ENCODE results near the gene GRB2.
A peak's percentile ranks its signal among the peaks of the same experiment; 100 is the strongest.

The GRB2 gene

GRCh38 chr17:75301502-75302206 is 103.8 kb downstream of the GRB2 start:
- TF ChIP-seq EP300 (IDR thresholded peaks at IDR 0.05; ENCODE audit: borderline replicate concordance) (no peak), RAD21 (IDR thresholded peaks at IDR 0.05; ENCODE audit: low read depth) (no peak), USF1 (IDR thresholded peaks at IDR 0.05) (0 out of 2 replicates have a peak, but pooled peaks have one; percentile 26)

DNA sequence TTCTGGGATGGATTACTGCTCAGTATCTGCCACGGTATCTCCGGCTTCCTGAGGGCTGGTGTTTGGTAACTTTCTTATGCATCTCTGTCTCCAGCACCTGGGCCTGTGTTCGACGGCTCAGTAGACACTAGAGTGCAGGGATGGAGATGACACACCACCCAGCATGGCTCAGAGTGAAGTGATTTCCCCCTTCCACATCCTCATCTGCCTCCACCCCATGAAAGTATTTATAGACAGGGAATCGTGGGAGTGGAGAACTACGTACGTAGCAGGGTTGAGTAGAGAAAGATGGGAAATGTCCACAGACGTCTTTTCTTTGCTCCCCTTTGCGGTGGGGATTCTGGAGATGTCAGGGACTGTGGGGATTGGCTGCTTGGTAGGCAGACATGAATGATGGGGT is 104.4 kb downstream of the GRB2 start:
- no peak for TF ChIP-seq CREB1 (IDR thresholded peaks at IDR 0.05; ENCODE audit: low read depth)
- TF ChIP-seq NFIC (IDR thresholded peaks at IDR 0.05): no peak
- TF ChIP-seq REST (IDR thresholded peaks at IDR 0.05; ENCODE audit: low read depth): no peak
- no peak for TF ChIP-seq EP300 (IDR thresholded peaks at IDR 0.05; ENCODE audit: borderline replicate concordance)
- no peak for TF ChIP-seq FOXM1 (IDR thresholded peaks at IDR 0.05; ENCODE audit: borderline replicate concordance, low read depth)
- no peak for TF ChIP-seq RAD21 (IDR thresholded peaks at IDR 0.05; ENCODE audit: low read depth)

DNA sequence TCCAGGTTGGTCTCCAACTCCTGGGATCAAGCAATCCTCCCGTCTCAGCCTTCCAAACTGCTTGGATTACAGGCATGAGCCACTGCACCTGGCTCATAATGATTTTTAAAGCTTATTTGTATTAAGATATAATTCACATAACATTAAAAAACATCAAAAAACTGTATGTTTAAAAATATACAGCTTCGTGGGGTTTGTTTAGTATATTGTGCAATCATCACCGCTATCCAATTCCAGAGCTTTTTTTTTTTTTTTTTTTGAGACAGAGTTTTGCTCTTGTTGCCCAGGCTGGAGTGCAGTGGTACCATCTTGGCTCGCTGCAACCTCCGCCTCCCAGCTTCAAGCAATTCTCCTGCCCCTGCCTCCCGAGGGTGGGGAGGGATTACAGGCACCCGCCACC is 105.2 kb downstream of the GRB2 start:
- TF ChIP-seq ZBTB7A (IDR thresholded peaks at IDR 0.05; ENCODE audit: low read depth): no peak
- TF ChIP-seq CREB1 (IDR thresholded peaks at IDR 0.05; ENCODE audit: low read depth): no peak
- TF ChIP-seq NFIC (IDR thresholded peaks at IDR 0.05): no peak
- TF ChIP-seq REST (IDR thresholded peaks at IDR 0.05; ENCODE audit: low read depth): no peak
- no peak for TF ChIP-seq TCF12 (IDR thresholded peaks at IDR 0.05; ENCODE audit: low read depth)
- TF ChIP-seq EGR1 (IDR thresholded peaks at IDR 0.05): no peak
- no peak; the same call in 1 of the 2 replicates for TF ChIP-seq CEBPB (IDR thresholded peaks at IDR 0.05)
- TF ChIP-seq FOXM1 (IDR thresholded peaks at IDR 0.05; ENCODE audit: borderline replicate concordance, low read depth): no peak
- TF ChIP-seq EP300 (IDR thresholded peaks at IDR 0.05; ENCODE audit: borderline replicate concordance): no peak

- TF ChIP-seq TEAD4 (IDR thresholded peaks at IDR 0.05) (no peak), EP300 (IDR thresholded peaks at IDR 0.05; ENCODE audit: borderline replicate concordance) (no peak), USF1 (IDR thresholded peaks at IDR 0.05) (no peak)
Observed at GRCh38 chr17:75295201-75296158, 110.0 kb downstream of the GRB2 start.

DNA sequence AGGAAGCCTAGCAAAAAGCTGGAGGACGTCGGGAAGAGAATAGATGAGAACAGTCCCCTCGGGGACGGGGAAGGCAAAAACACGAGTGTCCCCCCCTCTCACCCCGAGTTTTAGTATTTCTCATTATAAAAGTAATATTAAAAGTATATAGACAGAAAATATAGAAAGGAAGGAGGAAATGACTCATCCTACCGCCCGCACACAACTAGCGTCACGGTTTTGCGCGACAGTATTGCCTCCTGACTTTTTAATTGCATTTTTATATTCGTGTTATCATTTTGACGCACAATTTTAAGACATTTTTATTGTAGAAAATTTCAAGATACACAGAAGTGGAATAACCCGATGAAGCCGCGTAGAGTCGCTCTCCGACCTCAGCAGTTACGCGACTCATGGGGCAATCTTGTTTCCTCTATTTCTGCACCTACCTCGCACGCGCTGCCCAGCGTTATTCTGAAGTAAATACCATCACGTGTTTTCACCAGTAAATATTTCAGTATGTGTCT is 115.6 kb downstream of the GRB2 start:
- TF ChIP-seq TCF12 (IDR thresholded peaks at IDR 0.05; ENCODE audit: low read depth) (no peak), EP300 (IDR thresholded peaks at IDR 0.05; ENCODE audit: borderline replicate concordance) (0 out of 2 replicates have a peak, but pooled peaks have one; percentile 4), YY1 (IDR thresholded peaks at IDR 0.05; ENCODE audit: low read depth) (no peak), NFIC (IDR thresholded peaks at IDR 0.05) (no peak), FOXM1 (IDR thresholded peaks at IDR 0.05; ENCODE audit: borderline replicate concordance, low read depth) (no peak), CREB1 (IDR thresholded peaks at IDR 0.05; ENCODE audit: low read depth) (0 out of 2 replicates have a peak, but pooled peaks have one; percentile 25), REST (IDR thresholded peaks at IDR 0.05; ENCODE audit: low read depth) (no peak), EGR1 (IDR thresholded peaks at IDR 0.05) (no peak), ZBTB7A (IDR thresholded peaks at IDR 0.05; ENCODE audit: low read depth) (peak; percentile 47), TAF1 (IDR thresholded peaks at IDR 0.05; ENCODE audit: low read depth) (no peak; the same call in 1 of the 2 replicates), RAD21 (IDR thresholded peaks at IDR 0.05; ENCODE audit: low read depth) (peak; percentile 41; the same call in 1 of the 2 replicates), TEAD4 (IDR thresholded peaks at IDR 0.05) (no peak)
